SIG-M5 (cell line): ENCODE results near the gene CDT1.

ENCODE experiments used
- DNase-seq: peaks from one replicate; lab custom pipeline; 2025; lab: John Stamatoyannopoulos, UW

The CDT1 gene

DNA sequence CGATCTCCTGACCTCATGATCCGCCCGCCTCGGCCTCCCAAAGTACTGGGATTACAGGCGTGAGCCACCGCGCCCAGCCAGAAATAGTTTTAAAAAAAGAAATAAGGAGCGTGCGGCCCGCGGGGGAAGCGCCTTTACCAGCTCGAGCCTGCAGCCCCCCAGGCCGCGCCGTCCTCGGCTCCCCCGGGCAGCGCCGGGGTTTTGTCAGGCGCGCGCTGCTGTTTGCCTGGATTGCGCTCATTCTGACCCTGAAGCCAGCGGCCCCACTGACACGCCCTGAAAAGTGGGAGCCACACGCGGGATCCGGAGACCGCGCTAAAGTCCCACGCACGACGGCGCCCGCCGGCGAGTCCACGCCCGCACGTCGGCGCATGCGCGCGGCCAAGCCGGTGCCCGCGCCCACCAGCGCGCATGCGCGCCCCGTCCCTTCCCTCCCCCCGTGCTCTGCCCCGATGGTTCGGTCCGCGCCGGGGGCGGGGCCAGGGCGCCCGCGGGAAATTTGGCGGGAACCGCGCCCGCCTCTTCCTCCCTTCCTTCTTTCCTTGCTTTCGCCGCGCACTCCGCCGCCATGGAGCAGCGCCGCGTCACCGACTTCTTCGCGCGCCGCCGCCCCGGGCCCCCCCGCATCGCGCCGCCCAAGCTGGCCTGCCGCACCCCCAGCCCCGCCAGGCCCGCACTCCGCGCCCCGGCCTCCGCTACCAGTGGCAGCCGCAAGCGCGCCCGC lies at the start of gene CDT1:
Gene CDT1, plus strand, starts transcription at position 526 of the 724 bp plus-strand sequence. Its CDS starts 43 bp downstream, at position 569.
- DNase-seq = no peak

GRCh38 chr16:88754109-88754911 lies 49.3 kb upstream of the CDT1 start:
- no peak for DNase-seq

DNA sequence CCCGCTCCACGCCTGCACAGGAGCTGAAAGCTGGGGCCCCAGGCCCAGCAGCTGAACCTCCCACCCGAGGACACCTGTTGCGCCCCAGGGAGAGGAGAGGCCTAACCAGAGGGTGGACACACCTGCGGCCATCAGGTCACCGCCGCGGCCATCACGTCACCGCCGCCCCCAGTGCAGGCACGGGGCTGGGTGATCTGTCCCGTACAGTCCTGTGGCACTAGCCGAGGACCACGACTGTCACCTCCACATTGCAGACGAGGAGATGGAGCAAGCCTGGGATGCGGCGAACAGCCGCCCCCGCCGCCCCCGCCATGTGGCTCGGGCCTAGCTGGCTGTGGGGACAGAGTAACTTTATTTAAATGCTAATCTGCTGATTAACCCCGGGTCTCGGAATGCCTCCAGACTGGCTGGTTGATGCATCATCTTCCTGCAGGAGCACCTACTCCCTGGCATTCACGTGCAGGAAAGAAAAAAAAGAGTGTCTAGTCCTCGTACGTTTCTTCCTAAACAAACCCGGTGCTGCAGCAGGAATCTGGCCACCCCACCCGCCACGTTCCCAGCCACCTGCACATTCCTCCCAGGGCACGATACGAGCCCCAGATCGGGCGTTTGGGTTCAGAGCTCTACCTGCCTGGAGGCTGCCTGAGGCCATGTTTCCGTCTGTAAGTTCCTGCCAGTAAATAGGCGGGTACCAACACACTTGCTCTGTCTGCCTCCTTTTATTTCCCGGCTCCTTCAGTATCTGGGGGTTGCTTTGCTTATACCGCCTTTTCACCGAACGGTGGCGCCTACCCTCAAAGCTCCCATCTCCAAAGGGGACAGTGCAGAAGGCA lies 48.5 kb upstream of the CDT1 start:
- DNase-seq = no peak

- no peak for DNase-seq
Measured at GRCh38 chr16:88755745-88756443, 47.7 kb upstream of the CDT1 start.

DNA sequence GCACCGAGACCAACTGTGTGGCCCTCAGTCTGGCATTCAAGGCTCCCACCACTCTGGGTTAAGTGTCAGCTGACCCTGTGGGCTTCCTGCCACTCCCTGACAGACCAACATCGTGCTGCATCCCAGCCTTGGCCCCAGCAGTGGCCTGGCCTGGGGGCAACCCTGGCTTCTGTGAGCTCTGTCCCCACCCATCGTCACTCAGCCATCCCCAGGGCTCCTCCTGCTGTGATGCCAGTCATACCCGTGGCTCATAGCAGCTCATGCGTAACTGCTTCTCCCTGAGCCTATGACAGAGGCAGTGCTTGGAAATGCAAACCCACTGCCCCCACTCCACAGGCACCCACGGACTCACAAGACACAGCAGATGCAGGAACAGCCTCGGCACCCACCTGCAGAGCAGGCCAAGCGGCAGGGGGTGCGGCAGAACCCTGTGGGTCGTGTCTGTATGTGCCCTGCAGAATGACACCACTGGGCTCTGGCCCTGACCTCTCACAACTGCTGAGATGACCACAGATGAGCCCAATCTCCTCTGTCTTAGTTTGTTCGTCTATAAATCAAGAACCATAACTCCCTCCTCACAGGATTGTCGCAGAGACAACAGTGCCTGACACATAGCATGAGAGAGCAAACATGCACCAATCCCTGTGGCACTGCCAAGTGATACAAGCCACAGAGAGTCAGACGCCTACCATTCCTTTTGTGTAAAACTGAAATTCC lies 45.2 kb upstream of the CDT1 start:
- DNase-seq = no peak

DNA sequence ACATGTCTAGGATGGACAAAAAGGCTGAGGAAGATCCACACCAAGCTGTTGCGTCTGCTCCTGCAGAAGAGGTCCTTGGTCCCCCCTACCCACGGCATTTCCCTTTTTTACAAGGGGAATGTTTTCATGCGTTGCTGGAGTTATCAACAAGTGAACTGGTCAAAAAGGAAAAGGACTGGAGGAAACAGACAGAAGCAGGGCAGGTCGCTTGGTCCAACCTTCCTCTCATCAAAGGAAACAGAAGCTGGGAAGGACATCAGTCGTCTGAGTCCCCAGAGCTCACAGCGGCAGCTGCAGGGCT lies 44.7 kb upstream of the CDT1 start:
- no peak for DNase-seq

GRCh38 chr16:88759245-88759975 lies 44.2 kb upstream of the CDT1 start:
- no peak for DNase-seq

DNA sequence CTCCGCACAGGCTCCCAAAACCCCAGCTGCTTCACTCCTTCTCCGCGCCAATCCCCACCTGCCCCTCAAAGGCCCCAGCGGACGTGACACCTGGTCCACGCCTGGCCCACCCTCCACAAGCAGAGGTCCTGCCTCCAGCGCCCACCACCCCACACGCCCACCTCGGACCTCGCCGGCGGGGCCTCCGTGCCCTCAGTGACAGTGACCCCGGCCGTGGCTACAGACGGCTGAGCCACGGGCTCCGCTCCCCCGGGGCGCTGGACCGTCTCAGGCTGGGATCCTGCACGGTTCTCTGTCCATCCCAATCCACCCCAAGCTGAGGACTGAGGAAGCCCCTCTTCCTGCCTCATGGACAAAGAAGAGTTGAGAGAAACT lies 43.6 kb upstream of the CDT1 start:
- no peak for DNase-seq

- DNase-seq = no peak
Measured at GRCh38 chr16:88760424-88761142, 43.0 kb upstream of the CDT1 start.

- no peak for DNase-seq
Measured at GRCh38 chr16:88761143-88761534, 42.5 kb upstream of the CDT1 start.

GRCh38 chr16:88761830-88762229 lies 41.8 kb upstream of the CDT1 start:
- DNase-seq = no peak

DNA sequence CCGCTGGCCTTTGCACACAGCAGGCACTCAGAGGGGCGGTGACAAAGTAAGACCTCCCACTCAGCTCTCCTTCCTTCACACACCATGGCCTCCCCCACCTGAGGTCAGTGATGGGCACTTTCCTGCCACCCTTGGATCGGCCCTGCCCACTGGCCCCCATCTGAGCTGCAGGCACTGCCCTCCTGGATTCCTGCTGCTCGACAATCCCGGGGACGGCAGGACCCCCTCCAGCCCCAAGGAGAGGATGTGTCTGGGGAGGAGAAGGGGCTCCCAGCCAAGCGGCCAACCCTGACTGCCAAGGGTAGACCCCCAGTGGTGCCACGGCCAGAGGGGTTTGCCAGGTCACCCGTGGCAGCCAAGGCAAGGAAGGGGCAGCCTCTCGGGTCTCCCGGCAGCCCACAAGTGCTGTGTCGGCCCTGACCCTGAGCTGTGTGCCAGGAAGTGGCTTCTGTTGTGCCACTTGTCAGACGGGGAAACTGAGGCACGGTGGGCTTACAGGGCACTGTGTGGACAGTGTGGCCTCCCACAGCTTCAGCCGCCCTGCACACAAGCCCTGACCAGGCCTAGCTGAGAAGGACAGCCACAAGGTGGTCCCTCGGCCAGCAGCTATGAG lies 41.2 kb upstream of the CDT1 start:
- DNase-seq = no peak

GRCh38 chr16:88762941-88763340 lies 40.6 kb upstream of the CDT1 start:
- no peak for DNase-seq

- no peak for DNase-seq
Measured at GRCh38 chr16:88763502-88764053, 40.0 kb upstream of the CDT1 start.

DNA sequence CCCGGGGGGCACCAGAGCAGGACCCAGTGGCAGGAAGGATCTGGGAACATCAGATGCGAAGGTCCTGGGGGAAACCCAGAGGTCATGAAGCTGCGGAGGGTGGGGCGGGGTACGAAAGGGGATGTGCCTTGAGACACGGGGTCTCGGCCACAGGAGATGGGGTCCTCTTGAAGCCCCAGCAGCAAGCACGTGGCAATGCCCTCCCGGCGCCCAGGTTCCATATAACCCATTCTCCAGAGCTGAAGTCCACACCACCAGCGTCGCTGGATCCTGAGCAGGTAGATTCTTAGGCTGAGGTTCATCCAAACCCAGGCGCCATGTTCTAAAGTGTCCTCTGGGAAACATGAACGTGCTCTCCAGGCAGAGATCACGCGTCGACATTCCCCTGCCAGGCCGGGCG lies 39.5 kb upstream of the CDT1 start:
- DNase-seq = no peak

- no peak for DNase-seq
Measured at GRCh38 chr16:88764913-88765349, 38.7 kb upstream of the CDT1 start.

- DNase-seq = no peak
Measured at GRCh38 chr16:88766975-88767374, 36.6 kb upstream of the CDT1 start.

DNA sequence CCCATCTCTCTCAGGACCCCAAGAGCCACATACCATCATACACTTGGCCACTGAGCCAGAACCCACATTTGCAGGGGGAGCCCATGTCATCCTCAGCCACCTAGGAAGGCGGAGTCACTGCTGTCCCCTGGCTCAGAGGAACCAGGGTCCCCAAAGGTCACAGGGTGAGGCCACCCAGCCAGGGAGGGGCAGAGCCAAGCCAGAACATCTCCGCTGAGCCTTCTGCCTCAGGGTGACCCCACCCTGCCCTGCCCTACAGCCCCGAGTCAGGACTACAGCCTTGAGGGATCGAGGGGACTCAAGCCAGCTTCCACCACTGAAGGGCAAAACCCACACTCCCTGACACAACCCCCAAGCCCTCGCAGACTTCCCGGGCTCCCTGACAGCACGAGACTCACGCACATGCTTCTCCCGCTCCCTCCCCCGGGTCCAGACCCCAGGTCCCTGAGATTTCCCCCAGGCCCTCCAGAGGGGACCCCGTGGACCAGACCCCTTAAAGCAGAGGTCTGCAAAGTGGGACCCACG lies 36.0 kb upstream of the CDT1 start:
- no peak for DNase-seq
